GM12892 (cell line): ENCODE data around the gene AMER2.

ENCODE experiments used
- POLR2A ChIP-seq: IDR thresholded peaks from 2 replicates; pipeline ENCODE4 v1.6.1; 2011; ENCODE audit warnings: low read depth, low read length, control low read depth
- POLR2AphosphoS5 ChIP-seq: IDR thresholded peaks from 2 replicates; pipeline ENCODE4 v1.6.1; 2011; ENCODE audit warnings: low read depth, low read length, control low read depth

DNA sequence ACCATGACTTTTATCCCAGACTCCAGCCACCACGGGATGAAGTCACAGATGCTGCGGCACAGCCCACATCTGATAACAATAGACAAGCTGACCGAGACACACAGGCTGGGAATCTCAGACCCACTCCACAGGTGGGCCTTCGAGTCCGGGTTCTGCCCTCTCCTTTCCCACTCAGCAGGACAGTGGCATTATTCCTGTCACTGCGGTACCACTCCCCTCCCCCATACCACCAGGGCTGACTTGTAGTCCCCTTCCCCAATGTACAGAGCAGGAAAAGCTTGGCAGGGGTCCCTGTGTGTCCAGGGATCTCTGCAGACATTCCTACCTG is 179 bp upstream of the AMER2 start:
- TF ChIP-seq POLR2A (no peak), POLR2AphosphoS5 (no peak)
